Measurements from ENCODE around the gene HIVEP3.

DNA sequence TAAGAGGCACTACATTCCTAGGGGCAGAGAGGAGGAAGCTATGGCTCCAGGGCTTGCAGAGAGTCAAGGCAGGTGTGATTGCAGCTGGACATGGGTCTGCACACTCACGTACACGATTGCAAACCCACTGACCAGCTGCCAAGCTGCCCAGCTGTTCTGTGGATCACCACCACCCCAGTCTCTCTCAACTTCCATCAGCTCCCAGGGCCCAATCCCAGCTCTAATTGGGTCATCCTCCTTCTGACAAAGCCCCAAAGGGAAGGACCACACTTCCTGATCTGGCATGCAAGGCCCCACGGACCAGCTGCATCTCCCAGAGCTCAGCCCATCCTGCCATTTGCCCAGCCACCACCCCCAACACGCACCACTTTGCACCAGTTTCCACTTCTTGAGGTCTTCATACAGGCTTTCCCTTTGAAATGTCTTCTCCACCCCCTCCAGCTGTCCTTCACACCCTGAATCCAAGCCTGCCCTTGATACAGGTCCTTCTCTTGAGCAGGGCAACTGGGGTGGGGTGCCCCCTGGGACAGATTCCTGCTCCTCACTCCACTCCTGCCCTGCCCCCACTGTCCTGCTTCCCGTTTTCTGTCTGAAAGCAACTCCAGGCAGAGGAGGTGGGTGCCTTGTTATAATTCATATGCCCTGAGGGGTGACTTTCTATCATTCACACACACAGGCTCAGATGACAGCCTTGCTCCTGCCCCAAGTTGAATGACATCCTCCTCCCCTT lies 254.9 kb downstream of the HIVEP3 start:
- no peak for TF ChIP-seq TAF1 (IDR thresholded peaks at IDR 0.05; ENCODE audit: low read depth)
- TF ChIP-seq EGR1 (IDR thresholded peaks at IDR 0.05), result no peak
